ENCODE results near the gene IFT81. TPM values are rescaled to one million over a fixed set of nuclear protein-coding genes. Genes with fewer than 3 reads are reported as not detected.

Gene IFT81
- polyA plus RNA-seq, 1 experiment, result 6.6 TPM

DNA sequence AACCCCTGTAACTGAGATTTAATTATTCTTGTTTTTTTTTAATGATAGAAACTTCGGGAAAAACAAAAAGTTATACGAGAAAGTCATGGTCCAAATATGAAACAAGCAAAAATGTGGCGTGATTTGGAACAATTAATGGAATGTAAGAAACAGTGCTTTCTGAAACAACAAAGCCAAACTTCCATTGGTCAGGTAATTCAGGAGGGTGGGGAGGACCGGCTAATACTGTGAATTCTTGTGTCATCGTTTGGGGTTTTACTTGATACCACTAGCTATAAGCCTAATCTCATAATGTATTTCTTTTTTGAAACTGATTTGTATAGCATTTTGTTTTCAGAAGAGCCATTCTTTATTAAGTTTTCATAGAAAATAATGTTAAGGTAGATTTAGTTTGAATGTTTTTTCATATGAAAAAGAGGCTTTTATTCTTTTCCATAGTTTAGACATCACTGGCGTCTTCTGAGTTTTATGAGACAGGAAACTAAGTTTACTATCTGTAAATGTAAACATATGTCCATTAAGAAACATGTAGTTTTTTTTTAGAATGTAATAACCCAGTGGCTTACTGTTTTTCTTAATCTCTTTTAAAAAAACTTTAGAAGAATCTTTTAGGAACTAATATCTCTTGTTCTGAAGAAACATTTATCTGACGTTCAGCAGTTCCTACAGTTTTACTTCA is 94.0 kb downstream of the IFT81 start:
- CTCF ChIA-PET, result interaction anchor here (0.7 kb wide), 1 partner anchor 80 kb away, joined by 3 read pairs; no protein-coding TSS in a partner anchor
- Histone ChIP-seq H3K27me3 (ENCODE audit: control insufficient read depth, insufficient read depth, low read length) (no peaks in the 10 kb centered on the region), H3K4me3 (ENCODE audit: low read depth, low read length) (no peak overlapping the region), H3K36me3 (ENCODE audit: control insufficient read depth, insufficient read depth, low read length) (no peaks in the 10 kb centered on the region)
- POLR2A ChIA-PET, result no interaction called here
- DNase-seq (ENCODE audit: low read depth), result no peak
- TF ChIP-seq, protein P1, sequence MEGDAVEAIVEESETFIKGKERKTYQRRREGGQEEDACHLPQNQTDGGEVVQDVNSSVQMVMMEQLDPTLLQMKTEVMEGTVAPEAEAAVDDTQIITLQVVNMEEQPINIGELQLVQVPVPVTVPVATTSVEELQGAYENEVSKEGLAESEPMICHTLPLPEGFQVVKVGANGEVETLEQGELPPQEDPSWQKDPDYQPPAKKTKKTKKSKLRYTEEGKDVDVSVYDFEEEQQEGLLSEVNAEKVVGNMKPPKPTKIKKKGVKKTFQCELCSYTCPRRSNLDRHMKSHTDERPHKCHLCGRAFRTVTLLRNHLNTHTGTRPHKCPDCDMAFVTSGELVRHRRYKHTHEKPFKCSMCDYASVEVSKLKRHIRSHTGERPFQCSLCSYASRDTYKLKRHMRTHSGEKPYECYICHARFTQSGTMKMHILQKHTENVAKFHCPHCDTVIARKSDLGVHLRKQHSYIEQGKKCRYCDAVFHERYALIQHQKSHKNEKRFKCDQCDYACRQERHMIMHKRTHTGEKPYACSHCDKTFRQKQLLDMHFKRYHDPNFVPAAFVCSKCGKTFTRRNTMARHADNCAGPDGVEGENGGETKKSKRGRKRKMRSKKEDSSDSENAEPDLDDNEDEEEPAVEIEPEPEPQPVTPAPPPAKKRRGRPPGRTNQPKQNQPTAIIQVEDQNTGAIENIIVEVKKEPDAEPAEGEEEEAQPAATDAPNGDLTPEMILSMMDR (IDR thresholded peaks at IDR 0.05; ENCODE audit: insufficient read depth, low read depth, low read length), result no peak

DNA sequence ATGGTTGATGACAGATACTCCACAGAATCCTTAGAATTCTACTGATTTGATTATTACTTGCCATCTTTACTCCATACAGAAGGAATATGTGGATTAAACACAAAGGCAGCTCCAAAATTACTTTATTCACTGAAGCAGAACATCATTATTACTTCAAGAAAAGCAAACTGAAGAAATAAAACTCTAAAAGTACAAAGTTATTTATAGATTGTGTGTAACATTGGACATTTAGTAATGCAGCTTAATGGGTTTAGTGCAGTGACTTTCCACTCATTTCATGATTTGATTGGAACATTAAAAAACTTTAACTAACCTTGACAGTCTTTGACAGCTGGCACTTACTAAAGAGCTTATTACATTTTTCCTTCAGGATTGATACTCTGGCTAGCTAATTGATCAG is 97.9 kb downstream of the IFT81 start:
- H3K36me3 ChIP-seq (ENCODE audit: control insufficient read depth, insufficient read depth, low read length), result no peaks in the 10 kb centered on the region
- POLR2A ChIA-PET, result interaction anchor here (0.7 kb wide), 2 partner anchors 118 to 614 kb away, joined by 3 to 4 read pairs; no protein-coding TSS in a partner anchor
- CTCF ChIA-PET, result interaction anchor here (1.4 to 1.6 kb wide), 2 partner anchors 11 to 17 kb away, joined by 3 to 4 read pairs; no protein-coding TSS in a partner anchor
- H3K27me3 ChIP-seq (ENCODE audit: control insufficient read depth, insufficient read depth, low read length), result no peaks in the 10 kb centered on the region
- no peak overlapping the region for H3K4me3 ChIP-seq (ENCODE audit: low read depth, low read length)
- TF ChIP-seq, protein P1 (IDR thresholded peaks at IDR 0.05; ENCODE audit: insufficient read depth, low read depth, low read length), result no peak
- no peak for DNase-seq (ENCODE audit: low read depth)

DNA sequence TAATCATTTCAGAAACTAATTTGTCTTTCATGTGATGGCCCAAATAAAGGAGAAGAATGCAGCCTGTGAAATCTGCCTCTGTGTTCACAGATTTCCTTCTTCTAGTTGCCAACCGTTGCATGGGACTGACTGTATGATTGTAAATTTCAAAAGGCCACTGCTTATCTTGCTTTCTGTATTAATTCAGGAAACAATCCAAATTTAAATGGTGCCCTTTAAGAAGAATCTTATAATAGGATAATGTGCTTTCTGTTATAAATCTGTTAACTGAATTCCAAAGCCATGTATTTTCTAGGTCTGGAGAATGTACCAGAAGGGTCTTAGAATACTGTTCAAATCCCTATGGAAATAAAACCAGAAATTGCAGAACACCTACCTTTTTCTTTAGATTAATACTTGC is 98.3 kb downstream of the IFT81 start:
- DNase-seq (ENCODE audit: low read depth), result no peak
- TF ChIP-seq, protein P1 (IDR thresholded peaks at IDR 0.05; ENCODE audit: insufficient read depth, low read depth, low read length), result no peak
- Histone ChIP-seq H3K36me3 (ENCODE audit: control insufficient read depth, insufficient read depth, low read length) (no peaks in the 10 kb centered on the region), H3K4me3 (ENCODE audit: low read depth, low read length) (no peak overlapping the region), H3K27me3 (ENCODE audit: control insufficient read depth, insufficient read depth, low read length) (no peaks in the 10 kb centered on the region)
- ChIA-PET POLR2A (interaction anchor here (0.7 kb wide), 2 partner anchors 118 to 613 kb away, joined by 3 to 4 read pairs; no protein-coding TSS in a partner anchor), CTCF (interaction anchor here (1.4 to 3.0 kb wide), 3 partner anchors 10 to 120 kb away, joined by 3 to 14 read pairs (median 4); no protein-coding TSS in a partner anchor)

DNA sequence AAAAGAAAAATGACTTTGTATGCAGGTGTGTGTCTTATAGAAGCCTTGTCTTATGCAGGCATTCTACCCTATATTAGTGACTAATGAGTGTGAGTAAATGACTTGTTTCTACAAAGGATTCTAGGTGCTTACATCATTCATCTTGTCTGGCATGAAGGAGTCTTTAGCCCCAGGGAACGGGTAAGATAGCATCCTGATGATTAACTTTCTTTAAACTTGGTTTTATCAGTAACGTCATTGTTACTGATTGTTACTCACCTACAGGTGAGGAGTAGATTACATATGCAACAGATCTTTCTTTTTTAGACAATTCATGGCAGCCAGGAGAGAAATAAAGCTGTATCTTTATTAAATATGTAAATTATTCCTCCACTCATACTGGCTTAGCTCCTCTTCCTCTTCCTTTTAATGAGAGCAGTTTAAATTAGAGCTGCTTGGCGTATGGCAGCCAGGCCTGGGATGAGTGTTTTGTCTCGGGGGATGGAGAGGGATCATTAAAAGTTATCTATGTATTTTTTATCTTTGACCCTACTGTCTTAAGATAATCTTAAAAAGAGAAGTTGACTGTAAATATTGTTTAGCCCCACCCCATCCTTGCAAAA is 99.7 kb downstream of the IFT81 start:
- H3K36me3 ChIP-seq (ENCODE audit: control insufficient read depth, insufficient read depth, low read length), result no peaks in the 10 kb centered on the region
- POLR2A ChIA-PET, result interaction anchor here (1.6 kb wide), 1 partner anchor 58 kb away, joined by 4 read pairs; no protein-coding TSS in a partner anchor

More for the DNA sequence above, 99.7 kb downstream of the IFT81 start:
- DNase-seq (ENCODE audit: low read depth), result no peak
- CTCF ChIA-PET, result interaction anchor here (0.9 to 3.0 kb wide), 15 partner anchors 9 to 207 kb away, joined by 3 to 14 read pairs (median 4); no protein-coding TSS in a partner anchor
- no peak overlapping the region for H3K4me3 ChIP-seq (ENCODE audit: low read depth, low read length)
- TF ChIP-seq, protein P1 (IDR thresholded peaks at IDR 0.05; ENCODE audit: insufficient read depth, low read depth, low read length), result no peak
- H3K27me3 ChIP-seq (ENCODE audit: control insufficient read depth, insufficient read depth, low read length), result no peaks in the 10 kb centered on the region
